Stimulated activated CD8-positive, alpha-beta memory T cell treated with anti-CD3 and anti-CD28 coated beads, Interleukin-2, amount 100 ng/mL, for 48 hours (primary cell): ENCODE measurements around the gene ZPBP2.
"Not testable (repeated sequence)": the region's sequence is repeated elsewhere in the genome, so short reads cannot be mapped to it uniquely, and the experiment has no call there.

ENCODE experiments used
- DNase-seq, 2 donors: peaks; one replicate each; pipeline ENCODE4 v3.0.0-alpha.2; 2020; ENCODE audit warnings: low read depth in 2 of 2

ZPBP2 gene

DNA sequence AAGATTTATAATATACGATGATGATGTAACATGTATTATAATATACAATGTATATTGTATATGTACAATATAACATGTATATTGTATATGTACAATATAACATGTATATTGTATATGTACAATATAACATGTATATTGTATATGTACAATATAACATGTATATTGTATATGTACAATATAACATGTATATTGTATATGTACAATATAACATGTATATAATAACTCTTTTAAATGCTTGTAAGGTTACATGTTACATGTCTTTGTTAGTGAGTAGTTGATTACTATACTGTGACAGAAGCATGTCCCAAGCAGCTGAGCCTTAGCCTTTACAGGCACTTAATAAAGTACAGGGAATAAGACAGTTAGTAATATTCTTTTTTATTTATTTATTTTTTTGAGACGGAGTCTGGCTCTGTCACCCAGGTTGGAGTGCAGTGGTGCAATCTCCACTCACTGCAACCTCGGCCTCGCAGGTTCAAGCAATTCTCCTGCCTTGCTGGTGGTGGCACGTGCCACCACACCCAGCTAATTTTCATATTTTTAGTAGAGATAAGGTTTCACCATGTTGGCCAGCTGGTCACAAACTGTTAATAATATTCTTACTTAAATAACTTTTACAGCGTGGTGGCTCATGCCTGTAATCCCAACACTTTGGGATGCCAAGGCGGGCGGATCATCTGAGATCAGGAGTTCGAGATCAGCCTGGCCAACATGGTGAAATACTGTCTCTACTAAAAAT, 11.9 kb upstream of the ZPBP2 start:
- DNase-seq = not testable (repeated sequence)

DNA sequence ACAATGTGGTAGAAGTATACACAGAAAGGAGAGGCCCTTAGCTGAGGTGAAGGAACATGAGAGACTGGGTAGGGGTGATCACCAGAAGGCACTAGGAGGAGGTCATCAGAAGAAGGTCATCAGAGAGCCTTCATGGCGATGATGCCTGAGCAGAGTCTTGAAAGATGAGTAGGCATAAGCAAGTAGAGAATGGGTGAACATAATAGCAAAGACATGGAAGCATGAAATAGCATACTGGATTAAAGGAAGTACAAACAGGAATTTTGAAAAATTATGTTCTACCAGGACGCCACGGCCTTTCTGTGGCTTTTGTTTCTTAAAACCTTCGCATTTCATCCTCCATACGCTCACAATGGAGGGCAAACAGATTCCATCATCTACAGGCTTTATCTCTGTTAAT, 6.8 kb upstream of the ZPBP2 start:
- DNase-seq = no peak

DNA sequence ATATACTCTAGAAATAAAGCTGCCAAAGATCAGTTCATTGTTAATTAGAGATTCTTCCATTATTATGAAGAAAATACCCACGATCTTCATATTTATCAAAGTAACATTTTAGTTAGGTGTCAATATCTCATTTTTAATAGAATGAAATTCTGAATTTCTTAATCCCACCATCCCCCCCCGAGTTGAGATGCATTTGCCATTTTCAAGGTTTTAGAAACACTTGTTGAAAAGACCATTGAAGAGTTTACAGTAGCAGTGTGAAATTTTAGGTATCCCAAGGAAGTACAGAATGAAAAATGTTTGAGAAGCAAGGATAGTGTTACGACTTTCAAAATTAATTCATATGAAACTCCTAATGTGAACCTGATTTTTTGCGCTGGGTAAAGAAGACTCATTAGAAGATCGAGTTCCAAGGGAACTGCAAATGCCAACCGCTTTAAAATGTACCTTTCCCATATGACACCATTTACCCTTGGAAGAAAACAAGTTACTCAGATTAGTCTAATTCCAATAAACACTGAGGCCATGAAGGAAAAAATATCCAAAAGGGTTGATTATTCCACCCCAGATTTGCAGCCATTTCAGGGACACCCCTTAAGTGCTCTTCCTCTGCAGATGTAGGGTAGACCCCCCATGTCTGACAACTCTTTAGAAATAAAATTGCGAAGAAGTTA, 4.6 kb upstream of the ZPBP2 start:
- no peak for DNase-seq

DNA sequence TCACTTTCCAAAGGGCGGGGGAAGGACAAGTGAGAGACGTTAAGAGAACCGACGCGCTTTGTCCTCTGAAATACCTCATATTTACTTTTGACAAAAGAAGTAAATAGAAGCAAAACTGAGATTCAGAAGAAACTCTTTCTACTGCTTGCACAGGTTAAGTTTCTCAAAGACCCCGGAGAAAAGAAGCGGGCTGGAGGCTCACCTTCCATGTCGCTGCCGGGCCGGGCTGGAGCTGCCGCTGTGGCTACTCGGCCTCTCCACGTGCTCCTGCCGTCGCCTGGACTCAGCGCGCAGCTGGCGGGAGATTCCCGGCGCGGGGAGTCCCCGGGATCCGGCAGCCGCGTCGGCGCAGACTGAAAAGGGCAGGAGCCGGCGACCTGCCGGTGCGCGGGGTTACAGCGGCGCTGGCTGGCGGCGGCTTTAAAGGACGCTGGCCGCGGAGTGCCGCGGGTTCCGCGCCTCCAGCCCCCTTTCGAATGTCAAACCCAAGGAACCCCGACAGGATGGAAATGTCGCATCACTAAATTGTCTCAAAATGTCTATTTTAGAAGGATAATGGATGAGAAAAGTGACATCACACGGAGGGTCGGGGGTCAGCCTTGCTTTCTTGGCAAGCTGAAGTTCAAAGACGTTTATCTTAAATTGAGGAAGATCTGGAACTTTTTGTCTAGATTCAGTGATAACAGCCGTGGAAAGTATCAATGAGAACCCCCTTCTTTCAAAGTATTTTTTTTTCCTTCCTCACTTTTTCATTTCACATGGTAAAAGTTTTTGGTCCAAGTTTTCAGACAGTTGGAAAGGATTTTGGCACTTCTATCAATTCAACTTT, 3.9 kb upstream of the ZPBP2 start, which contains the start of gene IKZF3:
Gene IKZF3, minus strand, starts transcription at position 395 of the 829 bp plus-strand sequence. Its CDS starts 186 bp downstream, at position 209.
- peak; percentile 73 to 85 for DNase-seq

DNA sequence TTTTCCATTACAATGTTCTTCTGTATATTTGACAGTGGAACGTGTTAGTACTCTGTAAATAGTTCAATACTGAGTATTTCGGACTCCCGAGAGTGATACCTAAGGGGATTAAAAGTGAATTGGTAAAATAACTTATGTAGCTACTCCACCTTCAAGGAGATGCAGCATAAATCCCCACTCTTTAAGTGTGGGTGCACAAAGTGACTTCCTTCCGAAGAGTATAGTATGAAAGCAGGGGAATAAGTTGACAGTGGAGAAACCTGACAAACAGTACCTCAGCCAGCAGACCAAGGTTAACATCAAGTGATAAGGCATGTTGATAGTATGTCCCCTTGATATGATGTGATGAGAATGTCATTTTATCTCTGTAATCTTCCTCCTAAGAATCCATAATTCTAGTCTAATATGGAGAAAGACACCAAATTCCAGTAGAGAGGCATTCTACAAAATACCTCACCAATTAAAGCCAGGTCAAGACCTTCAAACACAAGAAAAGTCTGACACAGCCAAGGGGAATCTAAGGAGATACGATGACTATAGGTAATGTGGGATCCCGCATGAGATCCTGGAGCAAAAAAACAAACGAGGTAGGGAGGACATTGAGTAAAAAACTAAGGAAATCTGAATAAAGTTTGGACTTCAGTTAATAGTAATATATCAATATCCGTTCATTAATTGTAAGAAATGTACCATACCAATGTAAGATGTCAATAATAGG, 1.8 kb upstream of the ZPBP2 start:
- no peak for DNase-seq

DNA sequence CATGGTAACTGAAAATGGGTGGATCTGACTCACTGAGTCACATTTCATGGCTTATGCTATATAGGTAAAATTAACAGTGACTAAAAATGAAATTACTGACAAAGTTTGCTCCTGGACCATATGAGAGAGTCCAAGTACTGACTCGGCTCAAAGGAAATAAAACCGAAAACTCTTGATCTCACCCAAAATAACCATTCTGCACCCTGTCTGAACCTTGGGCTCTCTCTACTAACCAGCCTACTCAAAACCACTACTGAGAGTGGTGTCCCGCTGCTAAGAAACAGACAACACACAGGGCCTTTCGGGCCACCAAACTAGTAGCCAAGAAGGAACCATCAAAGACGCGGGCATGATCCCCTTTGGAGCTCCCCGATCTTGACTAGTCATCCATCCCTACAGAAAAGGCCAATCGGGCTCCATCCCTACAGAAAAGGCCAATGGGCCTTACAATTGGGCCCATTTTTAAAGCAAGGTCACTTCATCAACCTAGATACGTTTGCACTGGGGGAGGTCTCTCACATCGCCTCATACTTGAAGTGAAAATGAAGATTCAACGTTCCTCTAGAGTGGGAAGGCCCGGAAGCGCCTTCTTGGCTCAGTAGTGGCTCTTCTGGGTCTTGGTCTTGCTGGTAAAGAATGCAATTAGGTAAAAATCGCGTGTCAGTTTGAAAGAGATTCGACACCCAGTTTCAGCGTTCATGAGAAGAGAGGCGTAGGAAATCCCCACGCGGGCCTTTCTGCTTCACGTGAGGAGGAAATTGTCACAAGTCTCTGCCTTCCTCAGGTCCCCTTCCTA, 720 bp upstream of the ZPBP2 start:
- peak; percentile 39 to 46 for DNase-seq

DNA sequence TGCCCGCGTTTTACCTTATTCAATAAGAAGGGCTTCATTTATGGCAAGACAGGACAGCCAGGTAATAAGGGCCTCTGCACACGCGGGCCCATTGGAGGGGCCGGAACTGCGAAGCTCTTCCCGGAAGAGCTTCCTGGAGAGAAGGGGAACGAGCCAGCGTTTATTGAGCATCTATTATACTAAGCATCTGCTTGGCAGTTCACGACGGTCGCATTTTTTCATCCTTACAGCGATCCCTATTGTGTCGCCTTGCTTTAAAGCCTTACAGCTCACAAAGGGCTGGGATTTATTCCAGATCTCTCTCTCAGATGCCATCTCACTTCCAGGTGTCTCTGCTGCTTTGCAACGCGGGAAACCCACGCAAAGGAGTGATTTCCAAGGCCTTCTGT, 546 bp downstream of the ZPBP2 start:
- DNase-seq = no peak

DNA sequence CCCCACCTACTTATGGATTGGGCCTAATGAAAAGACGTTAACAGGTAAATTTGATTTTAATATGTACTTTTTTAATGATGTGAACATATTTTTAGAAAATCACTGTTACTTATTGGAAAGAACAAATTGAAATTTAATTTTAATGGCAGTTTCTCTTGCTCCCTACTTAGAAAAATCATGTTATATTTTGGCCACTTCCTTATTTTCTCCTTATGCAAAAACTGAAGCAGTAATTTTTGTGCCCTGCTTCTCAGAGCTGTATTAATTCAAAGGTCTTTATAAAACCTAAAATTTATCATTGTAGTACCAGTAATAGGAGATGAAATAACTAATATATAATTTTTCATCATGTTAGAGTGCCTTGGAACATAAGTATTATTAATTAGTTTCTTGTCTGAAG, 2.8 kb downstream of the ZPBP2 start:
- no peak for DNase-seq

DNA sequence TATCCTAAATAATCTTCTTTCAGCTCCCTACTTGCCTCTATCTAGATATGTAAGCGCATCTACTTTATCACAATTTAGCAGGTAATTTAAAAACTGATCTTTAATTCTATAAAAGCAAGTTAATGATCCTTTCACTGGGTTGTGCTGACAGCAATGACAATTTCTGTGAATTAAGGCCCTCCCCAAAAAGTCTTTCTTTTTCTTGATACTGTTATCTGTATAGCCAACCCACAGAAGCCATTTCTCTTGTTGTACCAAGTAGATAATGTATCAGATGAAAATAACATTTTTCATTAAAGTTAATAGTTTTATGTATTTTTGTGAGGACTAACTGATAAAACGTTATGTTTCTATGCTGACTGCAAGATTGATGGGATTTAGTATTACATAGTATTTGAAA, 3.8 kb downstream of the ZPBP2 start:
- no peak for DNase-seq

DNA sequence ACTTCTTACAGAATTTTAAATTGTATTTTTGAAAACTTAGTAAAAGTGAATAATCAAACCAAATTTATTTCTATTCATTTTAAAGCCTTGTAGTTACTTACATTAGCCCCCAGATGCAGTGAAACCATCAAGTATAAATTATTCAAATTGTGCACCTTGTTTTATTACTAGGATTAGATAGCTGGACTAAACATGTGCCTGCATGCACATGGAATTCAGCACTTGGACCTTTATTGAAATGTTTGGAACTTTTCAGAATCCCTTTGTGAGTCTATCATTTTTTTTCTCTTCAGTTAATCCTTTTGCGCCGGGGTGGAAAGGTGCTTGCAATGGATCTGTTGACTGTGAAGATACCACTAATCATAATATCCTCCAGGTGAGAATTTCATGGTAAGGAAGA, 4.7 kb downstream of the ZPBP2 start:
- DNase-seq = no peak

DNA sequence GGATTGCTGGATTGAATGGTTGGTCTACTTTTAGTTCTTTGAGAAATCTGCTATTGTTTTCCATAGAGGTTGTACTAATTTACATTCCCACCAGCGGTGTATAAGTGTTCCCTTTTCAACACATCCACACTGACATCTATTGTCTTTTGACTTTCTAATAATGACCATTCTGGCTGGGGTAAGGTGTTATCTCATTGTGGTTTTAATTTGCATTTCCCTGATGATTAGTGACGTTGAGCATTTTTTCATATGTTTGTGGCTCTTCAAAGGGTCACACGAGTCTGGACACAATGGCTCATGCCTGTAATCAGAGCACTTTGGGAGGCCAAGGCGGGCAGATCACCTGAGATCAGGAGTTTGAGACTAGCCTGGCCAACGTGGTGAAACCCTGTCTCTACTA, 18.1 kb downstream of the ZPBP2 start:
- DNase-seq = not testable (repeated sequence)

DNA sequence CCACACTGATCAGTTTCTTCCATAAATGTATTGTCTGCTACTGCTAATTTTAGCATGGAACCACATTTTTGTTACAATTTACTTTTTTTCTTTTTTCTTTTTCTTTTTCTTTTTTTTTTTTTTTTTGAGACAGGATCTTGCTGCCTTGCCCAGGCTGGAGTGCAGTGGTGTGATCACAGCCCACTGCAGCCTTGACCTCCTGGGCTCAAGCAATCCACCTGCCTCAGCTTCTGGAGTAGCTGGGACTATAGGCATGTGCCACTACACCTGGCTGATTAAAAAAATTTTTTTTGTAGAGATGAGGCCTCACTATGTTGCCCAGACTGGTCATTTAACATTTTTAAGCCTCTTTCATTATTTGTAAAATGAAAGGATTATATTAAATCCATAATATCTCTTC, 19.1 kb downstream of the ZPBP2 start:
- DNase-seq = no peak

DNA sequence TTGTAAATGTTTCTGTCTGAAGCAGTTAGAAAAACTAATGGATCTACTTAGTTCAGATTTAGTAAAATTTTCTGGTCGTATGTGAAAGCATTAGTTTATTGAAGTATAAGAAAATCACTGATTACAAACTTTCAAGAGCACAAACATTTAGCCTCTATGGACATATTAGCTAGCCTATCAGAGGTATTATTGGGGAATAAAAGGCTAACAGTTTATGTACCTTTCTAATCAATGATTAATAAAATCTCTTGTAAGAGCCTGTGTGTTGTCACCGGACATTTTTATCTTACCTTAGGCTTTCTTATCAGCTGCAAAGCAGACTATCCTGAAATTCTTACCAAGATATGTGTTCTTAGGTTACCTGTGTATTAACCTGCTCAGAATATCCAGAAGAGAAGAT, 21.2 kb downstream of the ZPBP2 start:
- DNase-seq = no peak

DNA sequence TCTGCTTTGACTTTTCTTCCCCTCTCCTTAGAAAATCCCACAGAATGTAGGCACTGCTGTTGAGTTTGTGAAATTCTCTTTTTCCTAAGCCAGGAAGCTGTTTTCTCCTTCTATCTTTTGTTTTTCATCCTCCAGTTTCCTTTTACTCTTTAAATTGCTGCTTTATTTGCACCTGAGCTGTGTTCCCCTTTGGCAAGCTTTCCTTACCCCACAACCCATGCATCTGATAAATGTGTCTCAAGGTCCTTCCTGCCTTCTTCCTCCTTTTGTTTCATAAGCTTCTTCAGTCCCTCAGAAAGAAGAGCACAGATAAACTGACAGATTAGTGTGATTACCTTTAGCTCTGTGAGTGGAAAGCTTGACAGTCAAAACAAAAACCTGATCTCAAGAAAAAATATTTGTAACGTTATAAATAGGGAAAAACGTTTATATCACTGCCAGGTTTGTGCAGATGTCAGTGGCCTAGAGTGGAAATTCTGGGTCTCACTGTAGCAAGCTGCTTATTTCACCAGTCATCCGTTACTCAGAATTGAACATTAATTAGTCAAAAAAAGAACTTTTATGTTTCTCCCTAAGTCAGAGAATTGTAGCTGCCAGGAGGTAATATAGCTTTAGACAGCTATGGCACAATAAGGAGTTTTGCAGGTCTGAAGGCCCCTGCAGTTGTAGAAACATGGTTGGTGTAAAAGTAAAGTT, 26.8 kb downstream of the ZPBP2 start:
- DNase-seq = no peak

DNA sequence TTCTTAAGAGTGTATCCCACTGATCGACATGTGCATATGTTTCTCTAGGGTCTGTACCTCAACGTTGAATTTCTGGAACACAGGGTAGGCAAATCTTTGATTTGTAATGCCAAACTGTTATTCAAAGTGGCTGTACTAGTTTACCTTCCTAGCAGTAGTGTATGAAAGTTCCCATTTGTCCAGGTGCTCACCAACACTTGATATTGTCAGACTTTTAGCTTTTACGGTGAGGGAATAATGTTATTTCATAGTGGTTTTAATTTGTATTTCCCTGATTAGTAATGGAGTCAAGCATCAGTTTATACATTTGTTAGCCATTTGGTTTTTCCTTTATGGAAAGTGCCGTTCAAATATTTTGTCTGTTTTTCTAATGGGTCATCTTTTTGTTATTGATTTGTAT, 30.1 kb downstream of the ZPBP2 start:
- DNase-seq = no peak

DNA sequence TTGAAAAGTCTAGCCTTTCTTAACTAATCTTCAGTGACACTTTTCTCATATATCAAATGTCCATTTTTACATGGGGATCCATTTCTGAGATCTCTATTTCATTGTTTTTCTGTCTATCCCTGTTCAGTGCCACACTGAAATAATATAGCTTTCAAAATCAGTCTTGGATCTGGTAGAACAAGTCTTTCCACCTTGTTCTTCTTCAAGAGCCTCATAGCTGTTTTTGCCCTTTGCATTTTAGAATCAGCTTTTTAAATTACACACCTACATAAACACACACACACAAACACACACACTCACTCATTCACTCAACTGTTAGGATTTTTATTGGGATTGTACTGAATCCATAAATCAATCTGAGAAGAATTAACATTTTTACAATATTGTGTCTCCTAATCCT, 31.2 kb downstream of the ZPBP2 start:
- DNase-seq = no peak

DNA sequence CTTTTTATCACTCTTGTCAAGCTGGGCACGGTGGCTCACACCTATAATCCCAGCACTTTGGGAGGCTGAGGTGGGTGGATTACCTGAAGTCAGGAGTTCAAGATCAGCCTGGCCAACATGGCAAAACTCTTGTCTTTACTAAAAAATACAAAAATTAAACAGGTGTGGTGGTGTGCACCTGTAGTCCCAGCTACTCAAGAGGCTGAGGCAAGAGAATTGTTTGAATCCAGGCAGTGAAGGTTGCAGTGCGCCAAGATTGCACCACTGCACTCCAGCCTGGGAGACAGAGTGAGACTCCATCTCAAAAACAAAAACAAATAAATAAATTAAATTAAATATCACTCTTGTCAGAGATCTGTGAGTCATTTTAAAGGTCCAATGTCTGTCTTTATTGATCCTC, 34.0 kb downstream of the ZPBP2 start:
- not testable (repeated sequence) for DNase-seq

DNA sequence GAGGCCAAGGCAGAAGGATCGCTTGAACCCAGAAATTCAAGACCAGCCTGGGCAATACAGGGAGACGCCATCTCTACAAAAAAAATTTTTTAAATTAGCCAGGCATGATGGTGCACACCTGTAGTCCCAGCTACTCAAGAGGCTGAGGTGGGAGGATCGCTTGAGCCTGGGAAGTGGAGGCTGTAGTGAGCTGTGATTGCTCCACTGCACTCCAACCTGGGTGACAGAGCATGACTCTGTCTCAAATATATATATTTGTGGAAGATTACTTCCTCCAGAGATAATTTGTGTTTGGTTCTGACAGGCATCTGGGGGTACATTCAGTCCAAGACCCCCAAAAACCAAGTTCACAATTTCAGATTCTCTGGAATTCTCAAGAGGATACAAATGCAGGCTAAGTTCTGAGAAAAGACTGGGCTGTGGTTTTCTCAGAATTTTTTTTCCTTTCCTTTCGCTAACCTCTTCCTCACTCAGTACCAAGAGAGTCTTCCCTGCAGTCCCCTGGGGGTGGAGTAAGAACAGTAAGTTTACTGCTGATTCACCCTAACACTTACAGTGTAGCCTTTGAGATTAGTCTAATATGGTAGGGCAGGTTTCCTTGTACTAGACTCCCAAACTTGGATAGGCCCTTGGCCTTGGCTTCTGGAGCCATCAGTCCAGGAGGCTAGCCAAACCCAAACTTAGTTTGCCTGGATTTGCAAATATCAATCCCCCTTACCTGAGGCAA, 35.3 kb downstream of the ZPBP2 start:
- DNase-seq = no peak

DNA sequence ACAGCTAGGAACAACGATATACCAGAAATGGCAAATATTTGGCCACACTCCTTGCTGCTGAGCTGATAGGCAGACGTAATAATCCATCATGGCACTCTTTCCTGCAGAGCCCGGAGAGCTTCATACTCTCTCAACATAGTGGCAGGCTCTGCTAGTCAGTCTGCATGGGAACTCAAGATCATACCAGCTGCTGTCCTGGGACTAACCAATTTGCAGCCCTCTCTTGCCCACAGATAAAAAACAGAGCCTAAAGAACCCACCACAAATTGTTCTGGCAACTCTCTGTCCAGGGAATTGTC, 36.9 kb downstream of the ZPBP2 start:
- DNase-seq = no peak

DNA sequence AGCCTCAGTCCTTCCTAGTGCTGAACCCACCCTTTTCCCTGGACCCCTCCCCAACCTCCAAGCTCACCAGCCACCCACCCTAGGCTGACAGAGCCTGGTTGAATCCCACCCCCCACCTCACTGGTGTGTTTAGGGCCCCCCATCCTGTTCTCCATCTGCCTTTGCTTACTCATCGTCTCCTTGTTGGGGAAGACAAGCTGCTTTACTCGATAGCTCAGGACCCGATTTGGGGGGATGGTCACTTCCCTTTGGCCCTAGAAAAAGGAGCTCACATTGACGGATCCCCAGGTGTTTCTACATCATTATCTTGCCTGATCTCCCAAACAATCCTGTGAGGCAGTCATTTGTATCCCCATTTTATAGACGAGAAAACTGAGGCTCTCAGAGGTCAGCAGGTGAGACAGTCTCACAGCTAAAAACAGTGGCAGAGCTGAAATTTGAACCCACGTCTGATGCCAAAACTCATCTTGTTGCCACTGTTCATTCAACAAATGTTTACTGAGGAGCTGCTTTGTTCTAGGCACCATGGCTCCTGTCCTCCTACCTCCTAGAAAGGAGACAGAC, 40.9 kb downstream of the ZPBP2 start:
- DNase-seq = no peak
